ENCODE results near the gene CD7. TPM values are rescaled to one million over a fixed set of nuclear protein-coding genes. Genes with fewer than 3 reads are reported as not detected.
A peak's percentile ranks its signal among the peaks of the same experiment; 100 is the strongest.

CD7 gene
- total RNA-seq, 2 donors from 2014 or later: not detected

DNA sequence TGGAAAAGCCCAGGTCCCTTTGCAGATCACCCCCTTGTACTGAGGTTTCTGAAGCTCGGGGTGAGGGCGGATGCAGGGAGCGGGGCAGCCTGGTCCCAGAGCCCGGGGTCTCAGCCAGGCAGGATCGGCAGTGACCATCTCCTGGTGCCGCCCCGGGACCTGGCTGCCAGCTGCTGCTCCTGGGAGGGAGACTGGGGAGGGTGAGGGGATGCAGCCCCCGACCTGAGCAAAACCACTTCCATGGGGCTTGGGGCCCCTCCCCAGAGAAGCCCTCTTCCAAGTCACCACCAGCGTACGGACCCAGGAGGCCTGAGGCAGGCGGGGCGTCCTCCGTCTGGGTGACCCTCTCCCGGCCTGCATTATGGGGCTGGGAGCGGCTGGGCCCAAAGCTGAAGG, 14.8 kb downstream of the CD7 start:
- Histone ChIP-seq H3K27ac (no peak overlapping the region), H3K4me3 (no peak overlapping the region), H3K36me3 (replicated peaks in 1 of 2; ENCODE audit: insufficient read depth in 1 of 2, low read depth in 2 of 2) (no peaks in the 10 kb centered on the region), H3K9me3 (no peaks in the 10 kb centered on the region), H3K4me1 (peaks cover 21% of the 10 kb centered on the region), H3K27me3 (no peaks in the 10 kb centered on the region)
- no peak for DNase-seq
- ATAC-seq: no peak
- 88% methylated on average over 14 of the region's 15 CpGs; no CpG with 5 or more reads in 1 of the 2 donors for WGBS, 2 donors
- intact Hi-C loops (cut with DNase I): no loop called here
- TF ChIP-seq POLR2A (IDR thresholded peaks at IDR 0.05): no peak

DNA sequence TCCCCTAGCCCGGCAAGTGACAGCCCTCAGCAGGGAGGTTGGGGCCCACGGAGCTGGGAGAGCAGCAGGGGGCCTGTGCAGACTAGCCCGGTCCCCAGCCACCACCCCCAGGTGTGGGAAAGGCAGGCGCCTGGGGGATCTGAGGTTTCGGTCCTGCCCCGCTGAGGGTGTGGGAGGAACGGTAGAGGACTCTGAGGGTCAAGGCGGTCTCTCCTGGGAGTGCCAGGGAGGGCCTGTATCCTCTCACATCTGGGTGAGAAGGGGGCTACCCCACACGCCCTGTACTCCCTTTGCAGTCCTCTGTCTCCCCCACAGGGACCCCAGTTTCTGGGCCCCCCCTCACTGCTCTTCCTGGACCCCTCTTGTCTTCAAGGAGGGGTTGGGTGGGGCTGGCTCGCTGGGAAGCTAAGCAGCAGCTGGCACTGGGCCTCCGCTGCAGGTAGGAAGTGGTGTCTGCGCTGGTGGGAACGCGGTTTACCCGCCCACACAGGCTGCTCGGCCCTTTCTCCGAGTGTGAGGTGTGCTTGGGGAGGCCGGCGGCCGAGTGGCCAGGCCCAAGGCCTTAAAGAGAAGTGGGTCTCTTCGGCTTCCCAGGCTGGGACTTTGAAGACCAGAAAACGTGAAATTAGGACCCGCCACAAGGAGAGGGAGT, 15.4 kb downstream of the CD7 start:
- intact Hi-C loops (cut with DNase I): no loop called here
- H3K27ac ChIP-seq: no peak overlapping the region
- no peak overlapping the region for H3K4me3 ChIP-seq
- no peak for TF ChIP-seq POLR2A (IDR thresholded peaks at IDR 0.05)
- TF ChIP-seq, protein P1, sequence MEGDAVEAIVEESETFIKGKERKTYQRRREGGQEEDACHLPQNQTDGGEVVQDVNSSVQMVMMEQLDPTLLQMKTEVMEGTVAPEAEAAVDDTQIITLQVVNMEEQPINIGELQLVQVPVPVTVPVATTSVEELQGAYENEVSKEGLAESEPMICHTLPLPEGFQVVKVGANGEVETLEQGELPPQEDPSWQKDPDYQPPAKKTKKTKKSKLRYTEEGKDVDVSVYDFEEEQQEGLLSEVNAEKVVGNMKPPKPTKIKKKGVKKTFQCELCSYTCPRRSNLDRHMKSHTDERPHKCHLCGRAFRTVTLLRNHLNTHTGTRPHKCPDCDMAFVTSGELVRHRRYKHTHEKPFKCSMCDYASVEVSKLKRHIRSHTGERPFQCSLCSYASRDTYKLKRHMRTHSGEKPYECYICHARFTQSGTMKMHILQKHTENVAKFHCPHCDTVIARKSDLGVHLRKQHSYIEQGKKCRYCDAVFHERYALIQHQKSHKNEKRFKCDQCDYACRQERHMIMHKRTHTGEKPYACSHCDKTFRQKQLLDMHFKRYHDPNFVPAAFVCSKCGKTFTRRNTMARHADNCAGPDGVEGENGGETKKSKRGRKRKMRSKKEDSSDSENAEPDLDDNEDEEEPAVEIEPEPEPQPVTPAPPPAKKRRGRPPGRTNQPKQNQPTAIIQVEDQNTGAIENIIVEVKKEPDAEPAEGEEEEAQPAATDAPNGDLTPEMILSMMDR (IDR thresholded peaks at IDR 0.05): no peak
- H3K9me3 ChIP-seq: no peaks in the 10 kb centered on the region
- DNase-seq (no peak), ATAC-seq (no peak)
- WGBS, 2 donors: 75 to 95% methylated on average over 13 to 22 of the region's 23 CpGs
- peaks cover 26% of the 10 kb centered on the region for H3K4me1 ChIP-seq
- H3K27me3 ChIP-seq: no peaks in the 10 kb centered on the region
- H3K36me3 ChIP-seq (replicated peaks in 1 of 2; ENCODE audit: insufficient read depth in 1 of 2, low read depth in 2 of 2): no peaks in the 10 kb centered on the region

DNA sequence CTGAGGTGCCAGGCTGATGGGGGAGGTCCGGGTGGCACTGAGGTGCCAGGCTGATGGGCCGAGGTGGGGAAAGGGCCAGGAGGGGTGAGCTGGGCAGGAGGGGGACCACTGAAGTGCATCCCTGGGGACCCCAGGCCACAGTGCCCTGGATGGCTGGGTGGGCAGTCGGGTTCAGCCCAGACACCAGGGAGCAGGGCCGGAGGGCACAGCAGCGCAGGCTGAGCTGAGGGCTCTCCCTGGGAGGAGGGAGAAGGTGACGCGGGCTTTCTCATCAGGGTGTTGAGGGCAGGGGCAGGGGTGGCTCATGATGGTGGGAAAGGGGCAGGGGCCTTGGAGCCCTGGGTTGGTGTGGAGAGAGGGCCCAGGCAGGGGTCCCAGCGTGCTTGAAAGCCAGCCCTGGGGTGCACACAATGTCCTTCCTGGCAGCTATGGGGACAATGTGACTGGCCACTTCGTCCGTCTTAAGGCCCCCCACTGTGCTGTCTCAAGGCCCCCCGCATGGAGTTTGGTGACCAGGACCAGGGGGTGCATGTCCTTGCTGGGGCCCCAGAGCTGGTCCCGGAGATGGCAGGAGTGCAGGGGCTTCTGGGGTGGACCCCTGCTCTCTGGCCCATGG, 16.0 kb downstream of the CD7 start:
- no peaks in the 10 kb centered on the region for H3K9me3 ChIP-seq
- DNase-seq (no peak), ATAC-seq (no peak)
- H3K4me3 ChIP-seq: no peak overlapping the region
- intact Hi-C loops (cut with DNase I): no loop called here
- 80 to 85% methylated on average over 7 to 12 of the region's 12 CpGs for WGBS, 2 donors
- H3K4me1 ChIP-seq: peaks cover 33% of the 10 kb centered on the region
- H3K36me3 ChIP-seq (replicated peaks in 1 of 2; ENCODE audit: insufficient read depth in 1 of 2, low read depth in 2 of 2): no peaks in the 10 kb centered on the region
- H3K27ac ChIP-seq: no peak overlapping the region
- no peak for TF ChIP-seq POLR2A (IDR thresholded peaks at IDR 0.05)
- TF ChIP-seq, protein P1 (IDR thresholded peaks at IDR 0.05): no peak
- no peaks in the 10 kb centered on the region for H3K27me3 ChIP-seq

- ATAC-seq (no peak), DNase-seq (peak; percentile 72 to 81 (median 73))
- 34 to 42% methylated on average over 4 to 21 of the region's 21 CpGs for WGBS, 2 donors
- H3K4me3 ChIP-seq: no peak overlapping the region
- H3K27me3 ChIP-seq: no peaks in the 10 kb centered on the region
- peaks cover 39% of the 10 kb centered on the region for H3K4me1 ChIP-seq
- intact Hi-C loops (cut with DNase I): no loop called here
- no peak overlapping the region for H3K27ac ChIP-seq
- H3K36me3 ChIP-seq (replicated peaks in 1 of 2; ENCODE audit: insufficient read depth in 1 of 2, low read depth in 2 of 2): no peaks in the 10 kb centered on the region
- TF ChIP-seq, protein P1 (IDR thresholded peaks at IDR 0.05): peak; percentile 48 to 78 (median 63)
- no peak for TF ChIP-seq POLR2A (IDR thresholded peaks at IDR 0.05)
- no peaks in the 10 kb centered on the region for H3K9me3 ChIP-seq
Measured at GRCh38 chr17:82300707-82301270, 16.6 kb downstream of the CD7 start.

DNA sequence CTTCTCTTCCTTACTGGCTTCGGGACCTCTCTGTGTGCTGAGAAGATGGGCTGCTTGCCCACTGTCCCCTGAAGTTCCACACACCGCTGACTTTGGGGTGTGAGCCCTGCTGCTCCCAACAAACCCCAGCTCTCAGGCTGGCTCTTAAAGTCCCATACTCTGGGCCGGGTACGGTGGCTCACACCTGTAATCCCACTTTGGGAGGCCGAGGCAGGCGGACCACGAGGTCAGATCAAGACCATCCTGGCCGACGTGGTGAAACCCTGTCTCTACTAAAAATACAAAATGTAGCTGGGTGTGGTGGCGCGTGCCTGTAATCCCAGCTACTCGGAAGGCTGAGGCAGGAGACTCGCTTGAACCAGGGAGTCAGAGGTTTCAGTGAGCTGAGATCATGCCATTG, 17.2 kb downstream of the CD7 start:
- Histone ChIP-seq H3K4me1 (peaks cover 44% of the 10 kb centered on the region), H3K27ac (no peak overlapping the region), H3K4me3 (no peak overlapping the region), H3K9me3 (no peaks in the 10 kb centered on the region), H3K36me3 (replicated peaks in 1 of 2; ENCODE audit: insufficient read depth in 1 of 2, low read depth in 2 of 2) (no peaks in the 10 kb centered on the region), H3K27me3 (no peaks in the 10 kb centered on the region)
- intact Hi-C loops (cut with DNase I): no loop called here
- TF ChIP-seq, protein P1 (IDR thresholded peaks at IDR 0.05): no peak
- TF ChIP-seq POLR2A (IDR thresholded peaks at IDR 0.05): no peak
- 91 to 96% methylated on average over 12 to 13 of the region's 13 CpGs for whole genome bisulfite sequencing, 2 donors
- ATAC-seq (no peak), DNase-seq (no peak)

Measured in body of pancreas (tissue), 4 donors.